OCI-LY3 (cell line): Measurements from ENCODE around the gene CPNE4.

ENCODE experiments used
- H2AFZ ChIP-seq: fragments of 200-600, 300-600 bp; shearing (Covaris generic); 2 replicates; pipeline ENCODE4 v1.6.0; 2014; ENCODE audit warnings: antibody characterized with exemption, low read depth, low read length
- H3K27ac ChIP-seq: fragments of 200-600, 300-600 bp; sonication (generic); 2 replicates; pipeline ENCODE4 v1.5.1; 2014; ENCODE audit warnings: mild to moderate bottlenecking, low read length, moderate library complexity, mixed read lengths
- H3K27me3 ChIP-seq: fragments of 200-600, 300-600 bp; sonication (generic); 2 replicates; pipeline ENCODE4 v1.6.1; 2014; ENCODE audit warnings: low read depth, low read length, mixed read lengths
- H3K36me3 ChIP-seq: fragments of 200-600, 300-600 bp; sonication (generic); replicated peaks from 2 replicates; pipeline ENCODE3; 2014; ENCODE audit warnings: low read depth, low read length, mixed read lengths
- H3K4me1 ChIP-seq: fragments of 300-600, 200-600 bp; sonication (generic); 2 replicates; pipeline ENCODE4 v1.6.1; 2014; ENCODE audit warnings: low read length, mixed read lengths
- H3K4me2 ChIP-seq: fragments of 200-600, 300-600 bp; sonication (generic); 2 replicates; pipeline ENCODE4 v1.6.1; 2014; ENCODE audit warnings: low read length, mixed read lengths
- H3K4me3 ChIP-seq: fragments of 300-600, 200-600 bp; sonication (generic); 2 replicates; pipeline ENCODE4 v1.5.1; 2014; ENCODE audit warnings: antibody characterized with exemption, mild to moderate bottlenecking, low read length, moderate library complexity
- H3K79me2 ChIP-seq: fragments of 300-600, 200-600 bp; shearing (Covaris generic); 2 replicates; pipeline ENCODE4 v1.6.1; 2014; ENCODE audit warnings: mild to moderate bottlenecking, low read length, mixed read lengths
- H3K9ac ChIP-seq: fragments of 300-600, 200-600 bp; shearing (Covaris generic); 2 replicates; pipeline ENCODE4 v1.6.0; 2014; ENCODE audit warnings: mild to moderate bottlenecking, low read length, moderate library complexity
- H3K9me3 ChIP-seq: fragments of 200-600, 300-600 bp; shearing (Covaris generic); 2 replicates; pipeline ENCODE4 v1.6.1; 2014; ENCODE audit warnings: low read length, mixed read lengths; ENCODE audit not compliant: insufficient read depth
- H4K20me1 ChIP-seq: fragments of 200-600, 300-600 bp; sonication (generic); 2 replicates; pipeline ENCODE4 v1.6.1; 2016; ENCODE audit warnings: low read length, mixed read lengths; ENCODE audit not compliant: insufficient read depth
- EZH2phosphoT487 ChIP-seq: fragments of 200-600 bp; shearing (Covaris generic); IDR thresholded peaks from 2 replicates; pipeline ENCODE4 v1.6.1; 2018; ENCODE audit warnings: antibody characterized with exemption, mixed run types, low read depth
- TF ChIP-seq, protein P1 (sequence below): fragments of 200-600, 300-600 bp; sonication (generic); IDR thresholded peaks from 2 replicates; pipeline ENCODE4 v1.5.1; 2014; ENCODE audit warnings: antibody characterized with exemption, low read length, low read depth

Gene CPNE4

DNA sequence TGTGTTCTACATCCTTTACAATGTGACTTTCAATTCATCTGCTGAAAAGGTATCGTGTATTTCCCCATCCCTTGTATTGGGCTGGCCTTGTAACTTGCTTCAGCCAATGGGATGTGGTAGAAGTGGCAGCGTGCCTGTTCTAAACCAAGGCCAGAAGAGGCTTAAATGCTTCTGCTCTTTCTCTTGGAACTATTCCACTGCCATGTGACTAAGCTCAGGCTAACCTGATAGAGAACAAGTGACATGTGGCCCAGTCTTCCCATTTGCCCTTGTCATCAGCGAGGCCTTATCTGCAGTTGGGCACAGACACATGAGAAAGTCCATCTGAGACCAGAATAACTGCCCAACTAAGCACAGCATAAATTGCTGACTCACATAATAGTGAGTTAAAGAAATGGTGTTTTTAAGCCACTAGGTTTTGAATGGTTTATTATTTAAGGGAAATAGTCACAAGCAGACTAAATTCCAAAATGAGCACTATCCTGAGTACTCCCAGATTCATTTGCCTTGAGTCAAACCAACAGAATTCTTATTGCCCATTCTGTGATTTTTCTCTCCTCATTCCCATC lies 230.2 kb downstream of the CPNE4 start:
- Histone ChIP-seq H3K9ac (no peak overlapping the region), H3K4me3 (no peak overlapping the region), H3K27me3 (peaks cover 4% of the 10 kb centered on the region; the same call in 1 of the 2 replicates), H3K79me2 (no peaks in the 10 kb centered on the region), H3K4me1 (peaks cover 15% of the 10 kb centered on the region), H3K27ac (no peak overlapping the region), H3K4me2 (no peak overlapping the region), H3K36me3 (no peaks in the 10 kb centered on the region), H4K20me1 (no peaks in the 10 kb centered on the region), H2AFZ (no peak overlapping the region), H3K9me3 (no peaks in the 10 kb centered on the region)
- no peak for TF ChIP-seq EZH2phosphoT487
- TF ChIP-seq, protein P1, sequence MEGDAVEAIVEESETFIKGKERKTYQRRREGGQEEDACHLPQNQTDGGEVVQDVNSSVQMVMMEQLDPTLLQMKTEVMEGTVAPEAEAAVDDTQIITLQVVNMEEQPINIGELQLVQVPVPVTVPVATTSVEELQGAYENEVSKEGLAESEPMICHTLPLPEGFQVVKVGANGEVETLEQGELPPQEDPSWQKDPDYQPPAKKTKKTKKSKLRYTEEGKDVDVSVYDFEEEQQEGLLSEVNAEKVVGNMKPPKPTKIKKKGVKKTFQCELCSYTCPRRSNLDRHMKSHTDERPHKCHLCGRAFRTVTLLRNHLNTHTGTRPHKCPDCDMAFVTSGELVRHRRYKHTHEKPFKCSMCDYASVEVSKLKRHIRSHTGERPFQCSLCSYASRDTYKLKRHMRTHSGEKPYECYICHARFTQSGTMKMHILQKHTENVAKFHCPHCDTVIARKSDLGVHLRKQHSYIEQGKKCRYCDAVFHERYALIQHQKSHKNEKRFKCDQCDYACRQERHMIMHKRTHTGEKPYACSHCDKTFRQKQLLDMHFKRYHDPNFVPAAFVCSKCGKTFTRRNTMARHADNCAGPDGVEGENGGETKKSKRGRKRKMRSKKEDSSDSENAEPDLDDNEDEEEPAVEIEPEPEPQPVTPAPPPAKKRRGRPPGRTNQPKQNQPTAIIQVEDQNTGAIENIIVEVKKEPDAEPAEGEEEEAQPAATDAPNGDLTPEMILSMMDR: no peak

DNA sequence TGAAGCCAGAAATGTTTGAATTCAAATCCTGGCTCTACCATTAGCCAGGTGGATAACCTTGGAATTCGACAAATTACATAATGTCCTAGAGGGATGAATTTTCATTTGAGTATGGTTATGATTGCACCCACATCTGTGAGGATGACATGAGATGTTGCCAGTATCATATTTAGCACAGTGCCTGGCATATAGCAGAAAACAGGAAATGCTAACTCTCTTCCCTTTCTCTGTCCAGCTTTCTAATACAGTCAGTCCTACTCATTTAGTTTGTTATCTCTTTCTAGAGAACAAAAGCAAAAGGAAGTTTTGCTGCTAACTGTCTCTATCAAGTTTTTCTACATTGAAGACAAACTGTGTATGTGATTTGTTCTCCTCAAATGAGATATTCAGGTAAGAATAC lies 231.7 kb downstream of the CPNE4 start:
- Histone ChIP-seq H2AFZ (no peak overlapping the region), H3K36me3 (no peaks in the 10 kb centered on the region), H3K79me2 (no peaks in the 10 kb centered on the region), H3K9ac (no peak overlapping the region), H3K4me2 (no peak overlapping the region), H3K4me3 (no peak overlapping the region), H4K20me1 (no peaks in the 10 kb centered on the region), H3K27me3 (no peaks in the 10 kb centered on the region), H3K9me3 (no peaks in the 10 kb centered on the region), H3K4me1 (peaks cover 15% of the 10 kb centered on the region), H3K27ac (no peak overlapping the region)
- TF ChIP-seq EZH2phosphoT487: no peak
- TF ChIP-seq, protein P1: no peak

DNA sequence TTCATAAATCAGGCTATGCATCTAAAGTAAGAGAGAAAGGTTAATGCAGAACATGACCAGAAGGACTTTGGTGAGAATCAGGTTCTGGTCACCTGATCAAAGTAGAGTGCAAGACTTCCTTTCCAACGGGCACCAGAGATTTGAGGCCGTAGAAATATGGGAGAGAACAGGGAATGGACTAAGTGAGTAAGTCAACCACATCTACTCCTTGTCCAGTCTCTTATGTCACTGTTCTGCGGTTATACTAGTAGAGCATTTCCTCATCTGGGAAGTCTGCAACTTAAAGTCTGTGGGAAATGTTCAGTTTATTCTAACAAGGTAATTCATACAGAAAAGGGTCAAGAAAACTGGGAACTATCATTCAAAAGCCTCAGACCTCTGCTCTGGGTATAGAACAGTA lies 232.8 kb downstream of the CPNE4 start:
- Histone ChIP-seq H3K4me3 (no peak overlapping the region), H2AFZ (no peak overlapping the region), H3K4me2 (no peak overlapping the region), H3K4me1 (peaks cover 21% of the 10 kb centered on the region), H3K27me3 (no peaks in the 10 kb centered on the region), H3K9ac (no peak overlapping the region), H3K27ac (no peak overlapping the region), H3K79me2 (no peaks in the 10 kb centered on the region), H3K36me3 (no peaks in the 10 kb centered on the region), H4K20me1 (no peaks in the 10 kb centered on the region), H3K9me3 (no peaks in the 10 kb centered on the region)
- TF ChIP-seq, protein P1: no peak
- no peak for TF ChIP-seq EZH2phosphoT487

DNA sequence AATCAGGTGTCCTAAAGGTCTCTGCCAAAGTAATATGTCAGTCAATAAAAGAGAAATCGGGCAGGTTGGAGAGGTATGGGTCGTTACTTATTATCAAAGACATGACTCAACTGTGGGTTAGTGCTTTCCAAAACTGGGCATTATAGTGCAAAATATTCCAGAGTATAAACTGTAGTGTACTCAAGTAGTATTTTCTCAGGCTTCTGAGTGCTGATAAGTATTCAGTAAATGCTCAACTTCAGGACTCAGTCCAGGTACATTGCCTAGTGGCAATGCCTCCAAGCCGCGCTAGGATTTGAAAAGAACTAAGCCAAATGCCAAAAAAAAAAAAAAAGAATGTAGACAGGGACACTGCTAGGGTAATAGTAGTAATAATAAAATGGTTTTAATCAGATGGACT lies 233.2 kb downstream of the CPNE4 start:
- no peak overlapping the region for H3K27ac ChIP-seq
- TF ChIP-seq EZH2phosphoT487: no peak
- TF ChIP-seq, protein P1: no peak
- no peaks in the 10 kb centered on the region for H3K79me2 ChIP-seq
- no peaks in the 10 kb centered on the region for H3K27me3 ChIP-seq
- no peak overlapping the region for H3K4me3 ChIP-seq
- H4K20me1 ChIP-seq: no peaks in the 10 kb centered on the region
- no peaks in the 10 kb centered on the region for H3K36me3 ChIP-seq
- no peak overlapping the region for H3K4me2 ChIP-seq
- H3K4me1 ChIP-seq: peaks cover 21% of the 10 kb centered on the region
- no peak overlapping the region for H3K9ac ChIP-seq
- no peak overlapping the region for H2AFZ ChIP-seq
- no peaks in the 10 kb centered on the region for H3K9me3 ChIP-seq
